Ammon's horn (tissue), 1 donor: Measurements from ENCODE around the gene BPIFB3.

ENCODE experiments used
- DNase-seq: peaks from one replicate; pipeline ENCODE4 v3.0.0-alpha.2; 2016; ENCODE audit warnings: low spot score

Gene BPIFB3

GRCh38 chr20:33062105-33062824, 8.6 kb downstream of the BPIFB3 start:
- DNase-seq, result no peak

DNA sequence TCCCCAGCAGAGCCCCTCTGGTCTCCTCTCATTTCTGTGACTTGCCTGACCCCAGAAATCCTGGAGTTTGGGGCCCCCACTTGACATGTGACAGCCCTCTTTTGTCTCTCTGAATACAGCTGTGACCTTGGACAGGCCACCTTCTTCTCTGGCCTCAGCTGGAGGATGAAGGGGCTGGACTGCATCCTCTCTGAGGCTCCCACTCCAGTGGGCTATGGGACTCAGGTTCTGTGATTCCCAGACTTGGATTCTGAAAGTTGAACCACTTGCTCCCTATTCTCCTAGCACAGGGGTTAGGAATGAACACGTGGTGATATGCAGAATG, 9.1 kb downstream of the BPIFB3 start:
- no peak for DNase-seq

- DNase-seq, result no peak
Observed at GRCh38 chr20:33063271-33063670, 9.6 kb downstream of the BPIFB3 start.

GRCh38 chr20:33064572-33065287, 11.0 kb downstream of the BPIFB3 start:
- no peak for DNase-seq

DNA sequence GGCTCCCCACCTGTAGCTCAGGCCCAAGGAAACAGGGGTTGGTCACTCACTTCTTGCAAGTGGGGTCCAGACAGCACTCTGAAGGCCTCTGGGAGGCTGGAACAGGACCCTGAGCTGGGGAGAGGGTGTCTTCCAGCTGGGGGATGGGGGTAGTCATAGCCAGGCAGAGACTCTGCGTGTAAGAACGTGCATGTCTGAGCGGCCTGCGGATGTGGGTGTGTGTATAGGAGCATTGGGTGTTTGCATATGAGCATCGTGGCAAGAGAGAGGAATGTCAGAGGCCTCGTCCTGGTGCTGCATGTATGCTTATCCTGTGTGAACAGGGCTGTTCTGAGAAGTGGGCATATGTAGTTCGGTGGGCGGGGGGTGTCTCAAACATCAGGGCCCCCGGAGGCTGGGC, 12.1 kb downstream of the BPIFB3 start:
- no peak for DNase-seq

DNA sequence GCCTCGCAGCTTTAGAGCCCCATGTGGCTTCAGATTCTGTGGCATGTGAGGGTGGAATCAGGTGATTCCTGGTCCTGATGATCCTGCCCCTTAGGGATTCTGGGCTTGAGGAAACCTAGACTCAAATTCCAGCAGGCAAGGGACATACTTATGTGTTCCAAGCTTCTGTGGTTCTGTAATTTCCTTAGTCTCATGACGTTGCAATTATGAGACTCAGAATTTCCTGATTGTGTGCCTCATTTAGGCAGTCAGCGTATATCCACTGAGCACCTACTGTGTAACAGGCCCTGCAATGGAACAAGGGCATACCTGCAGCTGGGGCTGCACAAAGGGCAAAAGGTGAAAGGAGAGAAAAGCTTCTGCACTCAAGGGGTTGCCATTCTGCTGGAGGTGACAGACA, 14.1 kb downstream of the BPIFB3 start:
- no peak for DNase-seq

GRCh38 chr20:33068251-33068939, 14.7 kb downstream of the BPIFB3 start:
- DNase-seq, result no peak

GRCh38 chr20:33069673-33070072, 16.0 kb downstream of the BPIFB3 start:
- DNase-seq, result no peak

DNA sequence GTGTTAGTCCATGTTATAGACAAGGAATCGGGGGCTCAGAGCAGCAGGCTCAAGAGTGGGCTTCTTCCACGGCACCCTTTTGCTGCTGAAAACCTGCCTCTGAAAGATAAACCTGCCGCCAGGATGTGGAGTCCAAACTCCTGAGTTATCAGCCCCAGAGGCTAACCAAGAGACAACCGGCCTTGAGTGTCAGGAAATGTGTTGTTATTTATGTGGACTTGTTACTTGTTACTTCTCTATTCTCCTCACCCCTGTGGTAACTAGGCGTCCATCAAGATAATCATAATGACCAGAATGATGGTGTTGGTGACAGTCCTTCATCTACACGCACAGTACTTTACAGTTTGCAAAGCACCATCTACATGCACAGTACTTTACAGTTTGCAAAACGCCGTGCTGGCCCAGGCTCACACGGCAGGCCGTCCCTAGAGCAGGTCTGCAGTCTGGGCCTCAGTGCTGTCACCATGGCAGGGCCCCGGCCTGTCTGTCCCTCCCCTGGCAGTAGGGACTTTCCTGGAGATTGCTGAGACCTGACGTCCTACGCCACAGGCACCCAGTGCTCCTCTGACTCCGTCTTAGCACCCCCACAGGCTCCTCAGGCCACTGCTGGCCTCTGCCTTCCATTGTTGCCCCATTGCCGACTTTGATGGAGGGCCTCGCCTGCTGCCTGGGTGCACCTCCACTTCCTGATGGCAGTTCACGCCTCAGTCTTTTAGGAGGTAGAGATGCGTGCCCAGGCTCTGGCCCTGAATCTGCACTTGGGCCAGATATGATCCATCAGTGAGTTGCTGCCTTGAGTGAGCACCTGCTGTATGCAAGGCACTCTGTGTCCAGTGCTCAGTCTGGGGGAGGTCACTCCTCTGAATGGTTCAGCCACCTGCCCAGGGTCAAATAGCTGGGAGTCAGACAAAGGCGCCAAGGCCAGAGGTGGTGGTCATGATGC, 16.7 kb downstream of the BPIFB3 start:
- no peak for DNase-seq

DNA sequence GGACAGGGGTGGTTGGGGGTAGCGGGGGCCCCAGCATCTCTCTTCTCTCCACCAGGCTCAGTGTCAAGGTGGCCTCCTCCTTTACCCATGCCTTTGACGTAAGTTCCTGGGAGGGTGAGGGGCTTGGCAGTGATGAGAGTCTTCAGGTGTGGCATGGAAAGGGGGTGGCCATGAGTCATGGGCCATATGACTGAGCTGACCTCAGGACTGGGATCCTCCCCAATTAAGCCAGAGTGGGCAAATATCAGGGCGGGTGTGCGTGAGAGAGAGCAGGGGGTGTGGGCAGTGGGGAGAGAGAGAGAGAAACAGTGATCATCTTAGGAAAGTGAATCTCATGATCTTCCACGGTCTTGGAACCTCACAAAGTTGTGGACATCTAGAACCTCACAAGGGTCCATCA, 17.5 kb downstream of the BPIFB3 start:
- no peak for DNase-seq

DNA sequence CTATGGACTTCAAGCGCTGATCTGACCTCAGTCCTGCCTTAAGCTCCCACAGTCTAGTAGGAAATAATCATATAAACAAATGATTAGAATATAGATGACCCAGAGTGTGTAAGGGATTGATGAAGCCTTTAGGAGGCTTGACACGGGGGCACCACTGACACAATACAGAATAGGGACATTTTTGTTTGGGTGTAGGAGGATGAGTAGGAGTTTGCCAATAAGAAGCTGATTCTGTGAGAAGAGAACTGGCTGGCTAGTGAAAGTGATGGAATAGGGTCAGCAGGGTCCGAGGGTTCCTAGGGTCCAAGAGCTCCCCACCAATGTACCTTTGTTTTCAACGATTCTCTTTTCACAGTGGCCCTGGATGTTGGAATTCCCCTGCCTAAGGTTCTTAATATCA, 18.7 kb downstream of the BPIFB3 start:
- DNase-seq, result no peak

- no peak for DNase-seq
Observed at GRCh38 chr20:33072813-33073212, 19.1 kb downstream of the BPIFB3 start.

- no peak for DNase-seq
Observed at GRCh38 chr20:33074675-33075074, 21.0 kb downstream of the BPIFB3 start.

DNA sequence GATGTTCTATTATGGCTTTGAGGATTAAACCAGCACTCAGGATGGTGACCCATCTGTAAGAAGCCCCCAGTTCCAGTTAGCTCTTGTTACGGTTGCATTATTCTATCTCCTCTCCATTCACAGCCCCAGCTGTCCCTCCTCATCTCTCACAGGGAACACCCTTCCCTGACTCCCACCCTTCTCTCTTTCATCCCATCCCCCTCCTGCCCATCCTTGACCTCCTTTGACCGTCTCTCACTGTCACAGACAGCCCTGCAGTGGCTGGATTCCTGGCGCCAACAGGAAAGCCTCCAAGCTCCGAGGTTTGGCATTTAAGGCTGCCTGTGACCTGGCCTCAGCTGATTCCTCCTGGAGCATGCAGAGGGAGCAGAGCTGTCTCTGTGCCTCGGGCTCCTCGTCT, 21.6 kb downstream of the BPIFB3 start:
- DNase-seq, result no peak

DNA sequence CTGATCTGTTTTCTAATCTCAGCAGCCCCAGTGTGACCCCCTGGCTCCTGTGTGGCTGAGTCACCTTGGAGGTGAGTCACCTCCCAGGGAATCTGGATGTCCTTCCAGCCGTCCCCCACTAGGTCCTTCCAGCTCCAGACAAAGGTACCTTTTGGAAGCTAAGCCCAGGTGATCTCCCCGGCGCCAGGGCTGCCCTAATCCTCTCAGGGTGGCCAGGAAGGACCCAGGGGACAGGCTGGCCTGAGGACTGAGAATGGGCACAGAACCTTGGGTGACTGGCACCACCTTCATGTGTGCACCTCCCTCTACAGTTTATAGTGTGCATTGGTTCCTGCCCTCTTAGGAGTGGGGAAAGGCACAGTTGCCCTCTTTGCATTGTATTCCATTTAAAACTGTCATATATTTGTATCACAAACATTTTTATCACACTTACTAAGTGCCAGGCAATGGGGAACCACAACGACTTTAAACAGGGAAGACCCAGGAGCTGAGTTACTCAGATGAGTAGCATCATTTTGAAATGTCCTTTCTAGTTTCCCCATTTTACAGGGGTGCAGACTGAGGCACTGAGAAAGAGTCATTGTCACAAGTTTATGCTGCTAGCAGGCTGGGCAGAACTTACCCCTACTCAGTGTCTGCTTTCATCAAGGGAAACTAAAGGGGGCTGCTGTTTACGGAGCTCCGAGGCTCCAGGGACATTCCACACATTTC, 23.1 kb downstream of the BPIFB3 start:
- peak; percentile 45 for DNase-seq

GRCh38 chr20:33079259-33079658, 25.6 kb downstream of the BPIFB3 start, which contains the start of gene BPIFB4:
TSS of gene BPIFB4 (plus strand) at chr20:33079643. CDS start at chr20:33081527, 1,884 bp downstream.
- no peak for DNase-seq

GRCh38 chr20:33081411-33082154, 27.9 kb downstream of the BPIFB3 start:
- DNase-seq, result no peak

- no peak for DNase-seq
Observed at GRCh38 chr20:33082546-33082945, 28.8 kb downstream of the BPIFB3 start.

GRCh38 chr20:33083544-33084340, 30.0 kb downstream of the BPIFB3 start:
- no peak for DNase-seq

- no peak for DNase-seq
Observed at GRCh38 chr20:33084722-33085121, 31.0 kb downstream of the BPIFB3 start.
